ENCODE measurements around the gene NAT8.
"Not testable (repeated sequence)": the region's sequence is repeated elsewhere in the genome, so short reads cannot be mapped to it uniquely, and the experiment has no call there.

Gene NAT8

GRCh38 chr2:73630662-73631266 is 11.5 kb downstream of the NAT8 start:
- not testable (repeated sequence) for DNase-seq

GRCh38 chr2:73628493-73628892 is 13.7 kb downstream of the NAT8 start:
- DNase-seq = not testable (repeated sequence)

- not testable (repeated sequence) for DNase-seq
These were observed 16.0 kb downstream of the NAT8 start for GRCh38 chr2:73626237-73626636.

GRCh38 chr2:73624625-73625024 is 17.6 kb downstream of the NAT8 start:
- DNase-seq = not testable (repeated sequence)

GRCh38 chr2:73624036-73624435 is 18.2 kb downstream of the NAT8 start:
- not testable (repeated sequence) for DNase-seq

GRCh38 chr2:73619925-73620324 is 22.3 kb downstream of the NAT8 start:
- not testable (repeated sequence) for DNase-seq

GRCh38 chr2:73614997-73615396 is 27.2 kb downstream of the NAT8 start:
- no peak for DNase-seq

- DNase-seq = no peak
These were observed 28.1 kb downstream of the NAT8 start for GRCh38 chr2:73614105-73614504.

- no peak for DNase-seq
These were observed 30.4 kb downstream of the NAT8 start for GRCh38 chr2:73611867-73612266.

GRCh38 chr2:73611193-73611592 is 31.0 kb downstream of the NAT8 start:
- DNase-seq = no peak

GRCh38 chr2:73610111-73610510 is 32.1 kb downstream of the NAT8 start:
- no peak for DNase-seq

- DNase-seq = not testable (repeated sequence)
These were observed 37.6 kb downstream of the NAT8 start for GRCh38 chr2:73604589-73604988.

GRCh38 chr2:73603099-73603588 is 39.1 kb downstream of the NAT8 start:
- not testable (repeated sequence) for DNase-seq

GRCh38 chr2:73601780-73602179 is 40.4 kb downstream of the NAT8 start:
- no peak for DNase-seq

- no peak for DNase-seq
These were observed 48.0 kb downstream of the NAT8 start for GRCh38 chr2:73594251-73594650.

GRCh38 chr2:73593680-73594079 is 48.5 kb downstream of the NAT8 start:
- no peak for DNase-seq
